HG02763 (cell line): ENCODE results near the gene VSTM2B.
"Not testable (repeated sequence)": the region's sequence is repeated elsewhere in the genome, so short reads cannot be mapped to it uniquely, and the experiment has no call there.

ENCODE experiments used
- ATAC-seq: cut with Tn5 transposase; IDR thresholded peaks from one replicate; pipeline ENCODE4 v1.9.1; 2021; ENCODE audit warnings: mild to moderate bottlenecking, moderate library complexity; ENCODE audit not compliant: unreplicated experiment

The VSTM2B gene

GRCh38 chr19:29544656-29545360 lies 19.0 kb downstream of the VSTM2B start:
- no peak for ATAC-seq

GRCh38 chr19:29545447-29545846 lies 19.7 kb downstream of the VSTM2B start:
- not testable (repeated sequence) for ATAC-seq

DNA sequence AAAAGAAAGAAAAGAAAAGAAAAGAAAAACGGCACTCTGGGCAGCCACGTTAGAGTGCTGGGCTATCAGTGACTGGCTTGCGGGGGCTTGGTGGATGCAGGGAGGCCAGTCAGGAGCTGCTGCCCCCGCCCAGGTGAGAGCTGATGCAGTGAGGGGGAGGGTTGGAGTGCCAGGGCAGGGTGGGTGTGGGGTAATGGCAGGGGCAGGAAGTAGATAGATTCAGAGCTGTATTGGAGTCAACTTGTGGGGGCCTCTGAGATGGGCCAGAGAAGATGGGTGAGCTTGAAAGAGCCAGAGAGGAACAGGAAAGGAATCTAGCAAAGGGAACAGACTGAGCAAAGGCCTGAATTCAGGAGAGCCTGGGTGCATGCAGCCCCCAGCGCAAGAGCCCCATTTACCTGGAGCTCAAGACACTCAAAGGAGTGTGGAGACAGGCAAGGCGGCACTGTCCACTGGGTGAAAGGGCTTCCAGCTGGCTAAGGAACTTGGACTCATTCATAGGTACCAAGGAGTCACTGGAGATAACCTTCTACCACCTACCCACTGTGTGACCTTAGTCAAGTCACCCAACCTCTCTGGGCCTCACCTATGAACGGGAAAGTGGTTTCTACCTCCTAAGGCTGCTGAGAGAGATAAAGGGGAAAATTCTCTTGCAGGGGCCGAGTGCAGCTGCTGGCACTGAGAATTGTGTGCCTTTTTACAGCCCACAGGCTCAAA lies 20.2 kb downstream of the VSTM2B start:
- ATAC-seq: no peak

DNA sequence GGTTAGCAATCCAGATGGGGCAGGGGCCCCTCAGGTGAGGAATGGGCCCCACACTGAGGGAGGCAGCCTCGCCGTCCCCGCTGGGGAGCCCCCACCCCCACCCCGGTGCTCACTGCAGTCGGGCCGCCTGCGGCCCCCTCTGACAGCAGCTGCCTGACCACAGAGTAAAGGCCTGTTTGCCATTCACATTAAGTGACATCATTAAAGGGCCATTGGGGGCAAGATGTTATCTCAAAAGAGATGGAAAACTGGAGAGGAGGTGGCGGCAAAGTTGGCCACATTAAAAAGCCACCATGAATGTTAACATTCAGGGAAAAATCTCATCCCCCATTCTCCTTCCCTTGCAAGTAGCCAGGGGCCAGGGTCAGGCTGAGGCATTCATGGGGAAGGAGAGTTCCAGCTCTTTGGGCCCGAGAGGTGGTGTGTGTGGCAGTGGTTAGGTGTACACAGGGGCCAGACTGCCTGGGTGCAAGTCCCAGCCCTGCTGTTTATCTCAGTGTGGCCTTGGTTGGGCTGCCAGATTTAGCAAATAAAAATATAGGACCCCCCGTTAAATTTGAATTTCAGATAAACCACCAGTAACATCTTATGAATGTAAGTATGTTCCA lies 20.9 kb downstream of the VSTM2B start:
- no peak for ATAC-seq

DNA sequence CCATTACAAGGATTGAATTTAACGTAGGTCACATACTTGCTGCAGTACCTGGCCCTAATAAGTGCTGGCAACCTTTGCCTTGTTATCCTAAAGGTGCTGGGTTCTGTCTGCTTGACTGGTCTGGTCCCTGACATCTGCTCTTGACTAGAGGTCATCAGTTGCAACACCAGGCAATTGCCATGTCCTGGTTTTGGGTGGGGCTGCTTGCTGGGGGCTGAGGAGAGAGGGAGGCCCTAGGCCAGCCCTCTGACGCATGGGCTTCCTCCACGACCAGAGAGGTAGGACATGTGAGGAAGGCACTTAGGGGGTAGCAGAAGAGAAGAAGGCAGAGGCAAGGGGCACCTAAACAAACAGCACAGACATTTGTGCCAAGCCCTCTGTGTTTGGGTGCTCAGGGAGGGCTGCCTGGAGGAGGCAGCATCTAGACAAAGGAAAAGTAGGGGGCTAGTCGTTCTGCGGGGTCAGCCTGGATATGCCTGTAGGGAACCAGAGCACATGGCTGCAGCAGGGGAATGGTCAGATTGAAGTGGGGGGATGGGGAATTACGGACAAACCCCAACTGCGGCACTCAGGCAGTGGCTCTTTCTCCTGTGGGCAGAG lies 21.7 kb downstream of the VSTM2B start:
- ATAC-seq: no peak

DNA sequence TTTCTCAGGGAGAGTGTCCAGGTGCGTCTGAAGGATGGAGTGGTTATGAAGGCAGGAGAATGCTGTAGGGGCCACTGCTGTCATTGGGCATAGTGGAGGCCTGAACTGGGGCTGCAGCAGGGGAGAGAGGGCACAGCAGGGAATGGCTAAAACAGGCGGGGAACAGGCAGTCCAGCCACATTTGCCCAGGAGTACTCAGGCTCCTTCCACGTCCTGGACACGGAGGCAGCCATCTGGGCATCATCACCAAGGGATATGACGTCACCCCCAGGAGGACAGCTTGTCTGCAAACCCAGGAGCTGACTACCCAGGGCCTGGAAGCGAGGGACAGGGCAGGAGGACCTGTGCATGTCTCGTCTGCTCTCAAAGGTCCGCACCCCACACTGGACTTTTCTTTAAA lies 22.2 kb downstream of the VSTM2B start:
- ATAC-seq: no peak

GRCh38 chr19:29548483-29549085 lies 22.8 kb downstream of the VSTM2B start:
- ATAC-seq: no peak

DNA sequence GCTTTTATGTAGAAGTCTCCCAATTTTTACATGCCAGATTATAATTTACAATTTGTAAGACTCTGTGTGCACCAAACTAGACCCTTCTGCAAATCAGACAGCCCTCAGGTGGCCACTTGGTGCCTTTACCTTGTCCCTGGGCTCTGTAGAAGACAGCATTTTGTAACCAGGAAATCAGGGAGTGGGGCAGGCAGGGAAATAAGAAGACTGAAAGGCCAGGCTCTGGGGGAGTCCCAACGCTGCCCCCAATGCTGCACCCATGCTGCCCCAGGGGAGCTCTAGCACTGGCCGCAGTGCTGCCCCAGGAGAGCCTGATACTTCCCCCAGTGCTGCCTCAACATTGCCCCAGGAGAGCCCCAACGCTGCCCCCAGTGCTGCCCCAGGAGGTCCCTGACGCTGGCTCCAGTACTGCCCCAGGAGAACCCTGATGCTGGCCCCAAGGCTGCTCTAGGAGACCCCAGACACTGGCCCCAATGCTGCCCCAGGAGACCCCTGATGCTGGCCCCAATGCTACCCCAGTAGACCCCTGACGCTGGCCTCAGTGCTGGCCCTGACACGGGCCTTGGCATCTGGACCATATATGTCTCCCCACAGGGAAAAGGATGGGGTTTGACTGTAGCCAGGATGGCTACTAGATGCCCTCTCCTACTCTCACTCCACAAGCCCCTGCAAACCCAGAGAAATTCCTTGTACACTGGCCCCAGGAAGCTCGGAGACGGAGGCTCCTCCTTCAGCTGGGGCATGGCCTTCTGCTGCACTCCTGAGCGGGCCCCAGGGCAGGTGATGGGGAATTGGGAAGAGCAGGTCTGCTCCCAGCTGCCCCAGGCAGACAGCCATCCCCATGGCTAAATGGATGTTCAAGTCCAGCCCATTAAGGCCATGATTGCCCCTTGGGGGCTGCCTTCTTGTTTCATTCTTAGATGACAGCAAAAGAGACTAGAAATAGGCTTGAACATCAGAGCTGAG lies 23.6 kb downstream of the VSTM2B start:
- no peak for ATAC-seq

GRCh38 chr19:29550896-29551295 lies 25.1 kb downstream of the VSTM2B start:
- ATAC-seq: no peak

GRCh38 chr19:29551774-29552173 lies 26.0 kb downstream of the VSTM2B start:
- no peak for ATAC-seq

DNA sequence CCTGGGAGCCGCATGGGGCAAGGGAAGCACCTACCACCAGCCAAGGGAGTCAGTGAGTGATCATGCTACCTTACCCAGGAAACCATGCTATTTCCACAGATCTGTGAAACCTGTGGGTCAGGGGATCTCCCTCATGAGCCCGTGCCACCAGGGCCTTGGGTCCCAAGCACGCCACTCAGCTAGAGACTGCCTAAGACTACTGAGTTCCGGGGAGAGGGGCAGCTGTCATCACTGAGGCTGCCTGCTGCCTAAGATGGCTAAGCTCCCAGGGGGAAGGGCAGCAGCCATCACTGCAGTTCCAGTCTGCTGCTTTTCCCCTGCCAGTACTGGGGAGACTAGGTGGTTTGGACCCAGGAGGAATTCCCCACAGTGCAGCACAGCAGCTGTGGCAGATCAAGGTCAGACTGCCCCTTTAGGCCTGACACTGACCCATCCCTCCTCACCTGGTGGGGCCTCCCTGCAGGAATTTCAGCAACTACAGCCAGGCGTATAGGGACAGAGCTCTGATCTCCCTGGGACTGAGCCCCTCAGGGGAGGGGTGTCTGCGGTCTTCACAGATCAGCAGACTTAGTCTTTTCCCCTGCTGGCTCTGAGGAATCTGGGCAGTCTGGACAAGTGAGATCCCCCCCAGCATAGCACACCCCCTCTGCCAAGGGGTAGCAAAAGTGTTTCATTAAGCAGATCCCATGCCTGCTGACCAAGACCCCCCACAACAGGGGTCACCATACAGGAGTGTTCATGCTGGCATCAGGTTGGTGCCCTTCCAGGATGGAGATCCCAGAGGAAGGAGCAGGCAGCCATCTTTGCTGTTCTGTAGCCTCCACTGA lies 26.9 kb downstream of the VSTM2B start:
- no peak for ATAC-seq

DNA sequence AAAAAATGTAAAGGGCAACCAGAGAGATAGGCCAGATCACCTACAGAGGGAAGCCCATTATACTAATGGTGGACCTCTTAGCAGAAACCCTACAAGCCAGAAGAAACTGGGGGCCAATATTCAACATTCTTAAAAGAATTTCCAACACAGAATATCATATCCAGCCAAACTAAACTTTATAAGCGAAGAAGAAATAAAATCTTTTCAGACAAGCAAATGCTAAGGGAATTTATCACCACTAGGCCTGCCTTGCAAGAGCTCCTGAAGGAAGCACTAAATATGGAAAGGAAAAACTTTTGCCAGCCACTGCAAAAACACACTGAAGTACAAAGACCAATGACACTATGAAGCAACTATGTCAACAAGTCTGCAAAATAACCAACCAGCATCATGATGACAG lies 28.4 kb downstream of the VSTM2B start:
- ATAC-seq: no peak

DNA sequence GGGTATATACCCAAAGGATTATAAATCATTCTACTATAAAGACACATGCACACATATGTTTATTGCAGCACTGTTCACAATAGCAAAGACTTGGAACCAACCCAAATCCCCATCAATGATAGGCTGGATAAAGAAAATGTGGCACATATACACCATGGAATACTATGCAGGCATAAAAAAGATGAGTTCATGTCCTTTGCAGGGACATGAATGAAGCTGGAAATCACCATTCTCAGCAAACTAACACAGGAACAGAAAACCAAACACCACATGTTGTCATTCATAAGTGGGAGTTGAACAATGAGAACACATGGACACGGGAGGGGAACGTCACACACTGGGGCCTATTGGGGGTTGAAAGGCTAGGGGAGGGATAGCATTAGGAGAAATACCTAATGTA lies 33.3 kb downstream of the VSTM2B start:
- not testable (repeated sequence) for ATAC-seq

DNA sequence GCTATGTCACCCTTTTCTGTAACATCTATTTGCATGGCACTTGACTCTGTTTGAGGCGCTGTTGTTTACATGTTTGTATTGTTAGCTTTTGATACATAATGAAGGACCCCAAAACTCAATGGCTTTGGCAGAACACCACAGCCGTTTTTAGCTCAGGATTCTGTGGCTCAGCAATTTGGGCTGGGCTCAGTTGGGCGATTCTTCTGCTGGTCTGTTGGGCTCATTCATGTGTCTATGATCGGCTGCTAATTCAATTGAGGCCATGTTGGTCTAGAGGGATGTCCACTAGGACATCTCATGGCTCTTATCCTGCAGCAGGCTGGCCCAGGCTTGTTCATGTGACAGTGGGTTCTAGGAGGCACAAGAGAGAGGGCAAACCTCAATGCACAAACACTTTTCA lies 33.9 kb downstream of the VSTM2B start:
- ATAC-seq: no peak

- no peak for ATAC-seq
Measured at GRCh38 chr19:29560313-29561075, 34.7 kb downstream of the VSTM2B start.

DNA sequence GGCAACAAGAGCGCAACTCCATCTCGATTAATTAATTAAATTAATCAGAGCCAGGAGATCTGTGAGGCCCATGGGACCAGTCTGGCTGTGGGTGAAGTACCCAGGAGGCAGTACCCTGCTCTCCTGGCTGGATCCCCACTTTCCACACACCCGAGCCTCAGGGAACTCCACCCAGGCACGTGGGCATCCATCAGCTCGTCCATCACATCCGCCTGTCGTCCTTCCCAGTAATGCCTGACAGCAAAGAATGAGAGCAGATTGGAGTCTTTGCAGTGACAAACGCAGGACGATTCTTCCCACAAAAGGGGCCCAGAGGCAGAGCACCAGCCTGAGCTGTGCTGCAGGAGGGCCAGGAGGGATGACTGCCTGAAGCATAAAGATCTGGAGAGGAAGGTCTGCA lies 35.8 kb downstream of the VSTM2B start:
- ATAC-seq: no peak

DNA sequence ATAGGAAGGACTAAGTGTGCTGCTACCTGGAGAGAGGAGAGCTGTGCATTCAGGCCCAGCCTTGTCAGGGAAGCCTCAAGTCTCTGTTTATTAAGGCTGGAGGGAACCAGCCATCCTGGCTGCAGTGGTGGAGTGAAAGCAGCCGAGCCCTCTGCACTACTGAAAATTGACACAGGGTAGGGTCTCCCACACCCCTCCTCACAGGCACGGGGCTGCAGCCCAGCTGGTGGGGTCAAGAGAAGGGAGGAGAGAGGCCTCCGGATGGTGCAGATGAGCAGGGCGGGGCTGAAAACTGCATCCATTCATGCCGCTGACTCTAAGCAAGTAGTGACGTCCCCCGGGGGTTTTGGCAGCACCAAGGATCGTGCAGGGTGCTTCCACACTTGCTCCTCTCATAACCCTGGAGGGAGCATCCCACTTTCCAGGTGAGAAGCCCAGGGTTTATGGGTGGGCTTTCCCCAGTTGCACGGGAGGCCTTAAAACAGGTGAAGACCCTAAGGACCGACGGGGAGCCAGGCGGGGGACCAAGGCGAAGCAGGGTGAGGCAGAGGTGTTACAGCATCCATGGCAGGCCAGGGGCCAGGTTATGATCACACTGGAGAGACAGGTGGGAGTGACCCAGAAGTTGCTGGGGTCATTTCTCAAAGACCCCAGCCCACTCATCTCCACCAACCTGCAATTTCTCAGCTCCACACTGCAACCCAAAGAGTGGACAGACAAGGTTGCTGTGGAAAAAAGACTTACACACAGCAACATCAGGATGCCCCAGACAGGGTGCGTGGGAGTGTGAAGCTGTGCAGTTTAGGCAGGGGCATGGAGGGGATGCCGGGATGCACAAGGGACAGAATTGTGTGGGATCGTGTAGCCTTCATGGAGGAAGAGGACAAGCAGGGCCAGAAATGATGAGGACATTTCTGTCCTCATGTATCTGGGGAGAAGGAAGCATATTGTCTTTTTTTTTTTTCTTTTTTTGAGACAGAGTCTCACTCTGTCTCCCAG lies 36.8 kb downstream of the VSTM2B start:
- ATAC-seq: no peak
